Natural killer cell (primary cell): ENCODE measurements around the gene NRAP. TPM values are rescaled to one million over a fixed set of nuclear protein-coding genes. Genes with fewer than 3 reads are reported as not detected.

Source experiments
- ATAC-seq, 3 donors: fragments of 150-1000 bp in 2 of 3; fragments of 200-7000 bp in 1 of 3; cut with Tn5 transposase; 1 replicate in 1 of 3; 2 replicates in 2 of 3; pipeline ENCODE4 v1.10.0; 2021; ENCODE audit warnings: mild to moderate bottlenecking in 2 of 3, moderate library complexity in 2 of 3
- DNase-seq, 2 donors: peaks; one replicate each; pipeline versions ENCODE4 v3.0.0 to v3.0.0-alpha.2; 2013 to 2021; ENCODE audit warnings: mixed read lengths in 1 of 2
- H3K27ac ChIP-seq: one replicate; pipeline ENCODE4 v1.5.1; 2013; ENCODE audit warnings: mild to moderate bottlenecking, low read length
- H3K27me3 ChIP-seq: one replicate; pipeline ENCODE4 v1.6.1; 2013; ENCODE audit warnings: low read length; ENCODE audit not compliant: control insufficient read depth, insufficient read depth
- H3K36me3 ChIP-seq: one replicate; pipeline ENCODE4 v1.6.1; 2013; ENCODE audit warnings: low read length; ENCODE audit not compliant: control insufficient read depth, insufficient read depth
- H3K4me1 ChIP-seq: one replicate; pipeline ENCODE4 v1.6.1; 2013; ENCODE audit warnings: low read length; ENCODE audit not compliant: control insufficient read depth, insufficient read depth
- H3K4me3 ChIP-seq: one replicate; pipeline ENCODE4 v1.5.1; 2013; ENCODE audit warnings: low read length
- H3K9me3 ChIP-seq: one replicate; pipeline ENCODE4 v1.6.1; 2013; ENCODE audit warnings: low read length; ENCODE audit not compliant: control insufficient read depth, insufficient read depth
- H3K27ac Mint-ChIP-seq, 2 donors: one replicate each; pipeline ENCODE4 v1.8.0; 2022; ENCODE audit warnings: mild to moderate bottlenecking in 2 of 2, mixed read lengths in 2 of 2, moderate library complexity in 1 of 2
- H3K27me3 Mint-ChIP-seq, 2 donors: one replicate each; pipeline ENCODE4 v1.8.0; 2022; ENCODE audit warnings: low read depth in 2 of 2, mixed read lengths in 2 of 2
- H3K36me3 Mint-ChIP-seq: one replicate; pipeline ENCODE4 v1.8.0; 2022; ENCODE audit warnings: mixed read lengths
- H3K4me1 Mint-ChIP-seq, 2 donors: one replicate each; pipeline ENCODE4 v1.8.0; 2022; ENCODE audit warnings: mixed read lengths in 2 of 2
- H3K4me3 Mint-ChIP-seq: one replicate; pipeline ENCODE4 v1.8.0; 2022; ENCODE audit warnings: mild to moderate bottlenecking, moderate library complexity, mixed read lengths
- H3K9me3 Mint-ChIP-seq, 2 donors: one replicate each; pipeline ENCODE4 v1.8.0; 2022; ENCODE audit warnings: mixed read lengths in 2 of 2
- CTCF ChIP-seq: fragments of 200-600 bp; IDR thresholded peaks from one replicate; pipeline ENCODE4 v1.8.0; 2022; ENCODE audit warnings: antibody characterized with exemption
- WGBS: methylation state at CpG from one replicate; pipeline ENCODE4 v1.1.7; 2013; ENCODE audit warnings: missing lambda C conversion rate; ENCODE audit not compliant: insufficient coverage; 5-methylcytosine and 5-hydroxymethylcytosine counted together
- intact Hi-C: fragments of 100-400 bp; cut with micrococcal nuclease; formaldehyde crosslinking; loops from one replicate; pipeline ENCODE4 v1.14.2; 2022
- total RNA-seq, 4 donors: library from RNA; stranded (reverse); fragments of 120-200 nt in 1 of 4; gene quantifications; one replicate each; pipeline versions ENCODE4 v1.2.3 to v1.2.4, GENCODE V29; 2013 to 2022

NRAP gene
- total RNA-seq, 3 donors from 2014 or later (not counting 1 experiment from before 2014, with no cell fraction given) = not detected

GRCh38 chr10:113578773-113579172 lies 85.1 kb downstream of the NRAP start:
- Histone ChIP-seq H3K27ac (no peak overlapping the region), H3K9me3 (no peaks in the 10 kb centered on the region), H3K27me3 (no peaks in the 10 kb centered on the region), H3K4me1 (no peaks in the 10 kb centered on the region), H3K4me3 (no peak overlapping the region), H3K36me3 (no peaks in the 10 kb centered on the region)
- no peak for DNase-seq
- Mint-ChIP-seq H3K9me3 (no peaks in the 10 kb centered on the region), H3K36me3 (no peaks in the 10 kb centered on the region), H3K27me3 (peaks cover 3 to 5% of the 10 kb centered on the region in 2 donors), H3K27ac (no peak overlapping the region), H3K4me3 (no peak overlapping the region), H3K4me1 (no peaks in the 10 kb centered on the region)
- no peak for TF ChIP-seq CTCF
- intact Hi-C loops = no loop called here
- 86% methylated on average over 1 of the region's 1 CpG for WGBS
- ATAC-seq = no peak

GRCh38 chr10:113576852-113577251 lies 87.0 kb downstream of the NRAP start:
- Mint-ChIP-seq H3K9me3 (no peaks in the 10 kb centered on the region), H3K4me3 (no peak overlapping the region), H3K36me3 (no peaks in the 10 kb centered on the region), H3K27me3 (no peaks in the 10 kb centered on the region), H3K27ac (no peak overlapping the region), H3K4me1 (no peaks in the 10 kb centered on the region)
- DNase-seq = no peak
- Histone ChIP-seq H3K4me1 (no peaks in the 10 kb centered on the region), H3K36me3 (no peaks in the 10 kb centered on the region), H3K27me3 (no peaks in the 10 kb centered on the region), H3K27ac (no peak overlapping the region), H3K4me3 (no peak overlapping the region), H3K9me3 (no peaks in the 10 kb centered on the region)
- intact Hi-C loops = no loop called here
- 76% methylated on average over 4 of the region's 4 CpGs for WGBS
- TF ChIP-seq CTCF = no peak
- ATAC-seq = no peak

GRCh38 chr10:113573368-113573767 lies 90.5 kb downstream of the NRAP start:
- intact Hi-C loops = no loop called here
- Histone ChIP-seq H3K4me1 (no peaks in the 10 kb centered on the region), H3K4me3 (no peak overlapping the region), H3K27ac (no peak overlapping the region), H3K27me3 (no peaks in the 10 kb centered on the region), H3K36me3 (no peaks in the 10 kb centered on the region), H3K9me3 (no peaks in the 10 kb centered on the region)
- ATAC-seq (no peak), DNase-seq (no peak)
- no peak for TF ChIP-seq CTCF
- no peak overlapping the region for H3K27ac Mint-ChIP-seq
- WGBS = 100% methylated on average over 1 of the region's 1 CpG
- no peaks in the 10 kb centered on the region for H3K27me3 Mint-ChIP-seq
- H3K4me3 Mint-ChIP-seq = no peak overlapping the region
- no peaks in the 10 kb centered on the region for H3K4me1 Mint-ChIP-seq
- no peaks in the 10 kb centered on the region for H3K9me3 Mint-ChIP-seq
- H3K36me3 Mint-ChIP-seq = no peaks in the 10 kb centered on the region

GRCh38 chr10:113572520-113573290 lies 91.1 kb downstream of the NRAP start:
- TF ChIP-seq CTCF = no peak

More at GRCh38 chr10:113572520-113573290, 91.1 kb downstream of the NRAP start:
- no peaks in the 10 kb centered on the region for H3K36me3 Mint-ChIP-seq
- intact Hi-C loops = no loop called here
- Histone ChIP-seq H3K27me3 (no peaks in the 10 kb centered on the region), H3K4me3 (no peak overlapping the region), H3K9me3 (no peaks in the 10 kb centered on the region), H3K4me1 (no peaks in the 10 kb centered on the region), H3K27ac (no peak overlapping the region), H3K36me3 (no peaks in the 10 kb centered on the region)
- no peak overlapping the region for H3K4me3 Mint-ChIP-seq
- H3K27ac Mint-ChIP-seq = no peak overlapping the region
- H3K9me3 Mint-ChIP-seq = no peaks in the 10 kb centered on the region
- no peaks in the 10 kb centered on the region for H3K4me1 Mint-ChIP-seq
- H3K27me3 Mint-ChIP-seq = no peaks in the 10 kb centered on the region
- DNase-seq = no peak
- ATAC-seq = no peak
- WGBS = 55% methylated on average over 11 of the region's 11 CpGs
